Upper lobe of left lung (tissue), 4 donors: ENCODE data around the gene CEP135.

ENCODE experiments used
- CTCF ChIP-seq, 6 experiments: fragments of 450-650 bp in 4 of 6; fragments of 200-600 bp in 2 of 6; sonication (generic) in 2 of 6; IDR thresholded peaks; one replicate each; pipeline ENCODE4 v1.5.1; 2016 to 2019; ENCODE audit warnings: antibody characterized with exemption in 6 of 6
- EP300 ChIP-seq, 4 donors: sonication (generic); formaldehyde crosslinking; IDR thresholded peaks; one replicate each; pipeline ENCODE4 v1.5.1; 2017; ENCODE audit warnings: antibody characterized with exemption in 4 of 4, control low read depth in 2 of 4
- POLR2A ChIP-seq, 4 donors: fragments of 450-650 bp; IDR thresholded peaks; one replicate each; pipeline ENCODE4 v1.5.1; 2016 to 2017; ENCODE audit warnings: antibody characterized with exemption in 4 of 4, mild to moderate bottlenecking in 2 of 4
- POLR2AphosphoS5 ChIP-seq, 2 donors: sonication (generic); formaldehyde crosslinking; IDR thresholded peaks; one replicate each; pipeline ENCODE4 v1.5.1; 2017; ENCODE audit warnings: antibody characterized with exemption in 2 of 2

- TF ChIP-seq CTCF (IDR thresholded peaks at IDR 0.05) (no peak), POLR2A (IDR thresholded peaks at IDR 0.05) (peak in 1 of 4 donors; percentile 31), POLR2AphosphoS5 (IDR thresholded peaks at IDR 0.05) (no peak), EP300 (IDR thresholded peaks at IDR 0.05) (no peak)
Observed at GRCh38 chr4:55920571-55920970, 28.2 kb upstream of the CEP135 start.
